Motor neuron (in vitro differentiated cells): ENCODE results near the gene MTHFSD. TPM values are rescaled to one million over a fixed set of nuclear protein-coding genes. Genes with fewer than 3 reads are reported as not detected.
A peak's percentile ranks its signal among the peaks of the same experiment; 100 is the strongest.
"Not testable (repeated sequence)": the region's sequence is repeated elsewhere in the genome, so short reads cannot be mapped to it uniquely, and the experiment has no call there.

Source experiments
- ATAC-seq, 8 experiments: fragments of 200-7000 bp; cut with Tn5 transposase; replicated peaks in 6 of 8; 2 replicates each; pipeline ENCODE4 v1.8.0; 2021; ENCODE audit warnings: mild to moderate bottlenecking in 8 of 8, moderate library complexity in 8 of 8
- H3K27ac ChIP-seq, 2 donors: fragments of 250-450 bp; sonication (Bioruptor Pico); 2 replicates each; pipeline ENCODE4 v1.9.0; 2021; ENCODE audit warnings: antibody characterized with exemption in 2 of 2, mild to moderate bottlenecking in 2 of 2, moderate library complexity in 1 of 2
- H3K4me1 ChIP-seq, 2 donors: fragments of 250-450 bp; sonication (Bioruptor Pico); replicated peaks in 1 of 2; 2 replicates each; pipeline ENCODE4 v1.6.1; 2021; ENCODE audit warnings: antibody characterized with exemption in 2 of 2, mild to moderate bottlenecking in 2 of 2, moderate library complexity in 1 of 2
- H3K4me3 ChIP-seq, 5 donors: fragments of 250-450 bp; sonication (Bioruptor Pico); 2 replicates each; pipeline ENCODE4 v1.9.0; 2021; ENCODE audit warnings: antibody characterized with exemption in 5 of 5, mild to moderate bottlenecking in 5 of 5, moderate library complexity in 4 of 5
- WGBS, 10 experiments: fragments of 450-650 bp; shearing (Covaris generic); methylation state at CpG; one replicate each; pipeline ENCODE4 v1.0.0; 2022; 5-methylcytosine and 5-hydroxymethylcytosine counted together
- in situ Hi-C, 9 experiments: fragments of 400-800 bp; cut with MboI; loops; one replicate each; pipeline ENCODE4 v1.15.0; 2021; ENCODE audit warnings: low sequenced_read_pairs in 9 of 9, low pct_unique_long_range_greater_than_20kb in 2 of 9; ENCODE audit not compliant: unreplicated experiment in 9 of 9
- total RNA-seq, 8 experiments: library from RNA; unstranded; fragments of 300-600 nt; gene quantifications; 2 replicates each; pipeline versions ENCODE4 v1.2.3 to v1.2.4, GENCODE V29; 2022

The MTHFSD gene
- total RNA-seq, 8 experiments from 2014 or later, result 10.4 to 36.4 (median 19.4) TPM

GRCh38 chr16:86591270-86591669, 36.2 kb upstream of the MTHFSD start:
- in situ Hi-C loops, result loop anchor here in 2 of 9 experiments (25.0 kb wide), 2 partner anchors 171 to 221 kb away; no protein-coding TSS in a partner anchor
- 67 to 100% (median 92%) methylated on average over 1 to 4 of the region's 4 CpGs; no CpG with 5 or more reads in 1 of the 10 experiments for WGBS, 10 experiments

GRCh38 chr16:86590501-86591144, 35.6 kb upstream of the MTHFSD start:
- no peak overlapping the region for H3K27ac ChIP-seq
- WGBS, 10 experiments, result 44 to 100% (median 75%) methylated on average over 1 to 4 of the region's 4 CpGs; no CpG with 5 or more reads in 3 of the 10 experiments
- no peak overlapping the region for H3K4me3 ChIP-seq
- H3K4me1 ChIP-seq, result peaks cover 0 to 2% of the 10 kb centered on the region in 2 donors
- peak in 3 of 8 experiments; percentile 12 to 53 (median 32) for ATAC-seq
- in situ Hi-C loops, result loop anchor here in 2 of 9 experiments (25.0 kb wide), 2 partner anchors 172 to 222 kb away; no protein-coding TSS in a partner anchor

More at GRCh38 chr16:86591270-86591669, 36.2 kb upstream of the MTHFSD start:
- Histone ChIP-seq H3K4me3 (no peak overlapping the region), H3K4me1 (peaks cover 0 to 2% of the 10 kb centered on the region in 2 donors), H3K27ac (no peak overlapping the region)
- no peak for ATAC-seq

DNA sequence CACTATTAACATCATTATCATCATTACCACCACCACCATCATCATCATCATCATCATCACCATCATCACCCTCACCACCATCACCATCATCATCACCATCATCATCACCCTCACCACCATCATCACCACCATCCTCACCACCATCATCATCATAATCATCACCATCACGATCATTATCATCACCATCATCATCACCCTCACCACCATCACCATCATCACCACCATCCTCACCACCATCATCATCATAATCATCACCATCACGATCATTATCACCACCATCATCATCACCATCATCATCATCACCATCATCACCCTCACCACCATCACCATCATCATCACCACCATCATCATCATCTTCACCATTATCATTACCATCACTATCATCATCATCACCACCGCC, 32.9 kb upstream of the MTHFSD start:
- not testable (repeated sequence) for H3K27ac ChIP-seq, ATAC-seq, H3K4me1 ChIP-seq, H3K4me3 ChIP-seq
- 50 to 98% (median 81%) methylated on average over 1 to 3 of the region's 3 CpGs for WGBS, 10 experiments
- in situ Hi-C loops, result loop anchor here in 2 of 9 experiments (25.0 kb wide), 2 partner anchors 174 to 224 kb away; no protein-coding TSS in a partner anchor

DNA sequence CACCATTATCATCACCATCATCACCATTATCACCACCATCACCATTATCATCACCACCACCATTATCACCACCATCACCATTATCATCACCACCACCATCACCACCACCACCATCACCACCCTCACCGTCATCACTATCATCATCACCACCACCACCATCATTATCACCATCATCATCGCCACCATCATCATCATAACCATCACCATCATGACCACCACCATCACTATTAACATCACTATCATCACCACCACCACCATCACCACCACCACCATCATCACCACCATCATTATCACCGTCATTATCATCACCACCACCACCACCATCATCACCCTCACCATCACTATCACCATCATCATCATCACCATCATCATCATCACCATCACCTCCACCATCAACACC, 32.5 kb upstream of the MTHFSD start:
- Histone ChIP-seq H3K4me1 (no peaks in the 10 kb centered on the region), H3K27ac (no peak overlapping the region), H3K4me3 (no peak overlapping the region)
- 72 to 100% (median 89%) methylated on average over 1 to 3 of the region's 3 CpGs; no CpG with 5 or more reads in 2 of the 10 experiments for WGBS, 10 experiments
- in situ Hi-C loops, result loop anchor here in 2 of 9 experiments (25.0 kb wide), 2 partner anchors 175 to 225 kb away; no protein-coding TSS in a partner anchor
- no peak for ATAC-seq

GRCh38 chr16:86585821-86586611, 31.0 kb upstream of the MTHFSD start:
- H3K4me1 ChIP-seq, result no peaks in the 10 kb centered on the region
- in situ Hi-C loops, result loop anchor here in 2 of 9 experiments (25.0 kb wide), 2 partner anchors 176 to 226 kb away; no protein-coding TSS in a partner anchor
- H3K4me3 ChIP-seq, result no peak overlapping the region
- peak in 3 of 8 experiments; percentile 75 to 95 (median 91) for ATAC-seq
- WGBS, 10 experiments, result 0 to 94% (median 52%) methylated on average over 1 to 10 of the region's 10 CpGs; no CpG with 5 or more reads in 1 of the 10 experiments
- no peak overlapping the region for H3K27ac ChIP-seq

GRCh38 chr16:86584726-86585721, 30.0 kb upstream of the MTHFSD start:
- H3K27ac ChIP-seq, result no peak overlapping the region
- no peaks in the 10 kb centered on the region for H3K4me1 ChIP-seq
- no peak for ATAC-seq
- WGBS, 10 experiments, result 26 to 100% (median 78%) methylated on average over 1 to 10 of the region's 12 CpGs
- no peak overlapping the region for H3K4me3 ChIP-seq
- in situ Hi-C loops, result loop anchor here in 2 of 9 experiments (25.0 kb wide), 2 partner anchors 177 to 227 kb away; no protein-coding TSS in a partner anchor

- WGBS, 10 experiments, result 0 to 100% (median 83%) methylated on average over 1 to 2 of the region's 6 CpGs; no CpG with 5 or more reads in 3 of the 10 experiments
- ATAC-seq, result peak in 1 of 8 experiments; percentile 44
- H3K27ac ChIP-seq, result no peak overlapping the region
- H3K4me3 ChIP-seq, result no peak overlapping the region
- in situ Hi-C loops, result loop anchor here in 2 of 9 experiments (25.0 kb wide), 2 partner anchors 178 to 228 kb away; no protein-coding TSS in a partner anchor
- H3K4me1 ChIP-seq, result no peaks in the 10 kb centered on the region
Measured at GRCh38 chr16:86584071-86584685, 29.1 kb upstream of the MTHFSD start.

GRCh38 chr16:86581458-86581857, 26.4 kb upstream of the MTHFSD start:
- 50 to 100% (median 75%) methylated on average over 1 to 4 of the region's 4 CpGs; no CpG with 5 or more reads in 2 of the 10 experiments for WGBS, 10 experiments
- Histone ChIP-seq H3K27ac (no peak overlapping the region), H3K4me3 (no peak overlapping the region), H3K4me1 (peaks cover 0 to 12% of the 10 kb centered on the region in 2 donors)
- ATAC-seq, result no peak
- in situ Hi-C loops, result loop anchor here in 2 of 9 experiments (25.0 kb wide), 2 partner anchors 181 to 231 kb away; no protein-coding TSS in a partner anchor

DNA sequence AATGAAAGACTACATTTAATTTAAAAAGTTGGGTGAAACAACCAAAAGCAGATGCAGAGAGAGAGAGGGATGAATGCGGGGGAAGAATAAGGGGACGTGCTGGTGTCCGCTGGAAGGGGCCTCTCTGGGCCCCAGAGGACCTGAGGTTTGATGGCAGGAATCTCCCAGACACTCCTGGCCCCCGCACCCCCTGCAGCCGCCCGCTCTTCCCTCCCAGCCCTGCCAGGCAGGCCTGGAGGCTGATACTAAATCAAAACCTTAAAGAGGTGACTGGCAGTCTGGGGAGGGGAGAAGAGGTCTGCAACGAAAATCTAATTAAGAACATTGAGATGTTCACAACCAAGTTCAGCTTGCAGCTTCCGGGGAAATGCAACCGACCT, 25.7 kb upstream of the MTHFSD start:
- in situ Hi-C loops, result loop anchor here in 2 of 9 experiments (25.0 kb wide), 2 partner anchors 182 to 232 kb away; no protein-coding TSS in a partner anchor
- WGBS, 10 experiments, result 50 to 86% (median 80%) methylated on average over 1 to 4 of the region's 9 CpGs; no CpG with 5 or more reads in 3 of the 10 experiments
- peaks cover 0 to 12% of the 10 kb centered on the region in 2 donors for H3K4me1 ChIP-seq

GRCh38 chr16:86580063-86580790, 25.2 kb upstream of the MTHFSD start:
- no peak for ATAC-seq
- in situ Hi-C loops, result loop anchor here in 2 of 9 experiments (25.0 kb wide), 2 partner anchors 182 to 232 kb away; no protein-coding TSS in a partner anchor
- Histone ChIP-seq H3K27ac (no peak overlapping the region), H3K4me1 (peaks cover 0 to 15% of the 10 kb centered on the region in 2 donors), H3K4me3 (no peak overlapping the region)
- WGBS, 10 experiments, result 15 to 81% (median 66%) methylated on average over 1 to 15 of the region's 19 CpGs

More for the DNA sequence above, 25.7 kb upstream of the MTHFSD start:
- Histone ChIP-seq H3K4me3 (no peak overlapping the region), H3K27ac (no peak overlapping the region)
- no peak for ATAC-seq
